HTR-8/SVneo (cell line): ENCODE data around the gene GGT5.
"Not testable (repeated sequence)": the region's sequence is repeated elsewhere in the genome, so short reads cannot be mapped to it uniquely, and the experiment has no call there.

Experiments
- DNase-seq: peaks from one replicate; pipeline ENCODE4 v3.0.0; 2011; ENCODE audit warnings: low spot score, mixed read lengths; ENCODE audit not compliant: insufficient read length
- FAIRE-seq: peaks from 2 replicates; lab custom pipeline; 2011; peaks lifted over from hg19 to GRCh38; lab: Jason Lieb, UNC

The GGT5 gene

GRCh38 chr22:24186892-24187670 is 57.8 kb downstream of the GGT5 start:
- DNase-seq (no peak), FAIRE-seq (no peak)

DNA sequence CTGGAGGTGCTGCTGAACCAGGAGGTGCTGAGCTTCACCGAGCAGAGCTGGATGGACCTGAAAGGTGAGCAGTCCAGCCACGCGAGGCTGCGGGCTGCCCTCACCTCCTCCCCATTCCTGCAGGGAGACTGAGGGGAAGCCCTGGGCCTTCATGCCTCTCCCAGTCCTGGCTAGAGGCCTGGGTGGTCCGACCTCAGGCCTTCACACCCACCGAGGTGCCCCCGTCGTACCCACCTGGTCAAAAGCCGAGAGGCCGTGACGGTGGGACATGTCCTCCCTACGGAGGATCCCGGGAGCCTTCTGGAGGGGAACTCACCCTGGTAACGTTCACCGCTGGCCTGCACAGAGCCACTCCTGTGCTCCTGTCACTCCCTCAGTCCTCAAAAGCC is 58.5 kb downstream of the GGT5 start:
- DNase-seq (no peak), FAIRE-seq (no peak)

- DNase-seq = no peak
These were observed 59.2 kb downstream of the GGT5 start for GRCh38 chr22:24185501-24186351.

DNA sequence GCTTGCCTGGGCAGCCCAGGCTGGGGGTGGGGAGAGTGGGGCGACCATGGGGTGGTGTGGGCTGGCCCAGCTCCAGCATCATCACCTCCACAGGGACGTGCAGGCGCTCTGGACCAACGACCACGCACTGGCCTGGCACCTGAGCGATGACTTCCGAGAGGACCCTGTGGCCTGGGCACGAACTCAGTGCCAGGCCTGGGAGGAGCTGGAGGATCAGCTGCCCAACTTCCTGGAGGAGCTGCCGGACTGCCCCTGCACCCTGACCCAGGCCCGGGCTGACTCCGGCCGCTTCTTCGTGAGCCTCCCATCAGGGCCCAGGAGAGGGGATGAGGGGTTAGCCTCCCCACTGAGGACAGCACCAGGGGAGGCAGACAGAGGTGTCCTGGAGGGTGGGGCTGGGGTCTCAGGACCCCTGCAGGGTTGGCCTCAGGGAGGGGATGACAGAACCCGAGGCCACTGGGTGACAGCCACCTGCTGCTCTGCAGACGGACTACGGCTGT is 59.8 kb downstream of the GGT5 start:
- no peak for FAIRE-seq
- DNase-seq = no peak

More at GRCh38 chr22:24185501-24186351, 59.2 kb downstream of the GGT5 start:
- FAIRE-seq = no peak

- DNase-seq (no peak), FAIRE-seq (no peak)
These were observed 60.7 kb downstream of the GGT5 start for GRCh38 chr22:24184057-24184798.

DNA sequence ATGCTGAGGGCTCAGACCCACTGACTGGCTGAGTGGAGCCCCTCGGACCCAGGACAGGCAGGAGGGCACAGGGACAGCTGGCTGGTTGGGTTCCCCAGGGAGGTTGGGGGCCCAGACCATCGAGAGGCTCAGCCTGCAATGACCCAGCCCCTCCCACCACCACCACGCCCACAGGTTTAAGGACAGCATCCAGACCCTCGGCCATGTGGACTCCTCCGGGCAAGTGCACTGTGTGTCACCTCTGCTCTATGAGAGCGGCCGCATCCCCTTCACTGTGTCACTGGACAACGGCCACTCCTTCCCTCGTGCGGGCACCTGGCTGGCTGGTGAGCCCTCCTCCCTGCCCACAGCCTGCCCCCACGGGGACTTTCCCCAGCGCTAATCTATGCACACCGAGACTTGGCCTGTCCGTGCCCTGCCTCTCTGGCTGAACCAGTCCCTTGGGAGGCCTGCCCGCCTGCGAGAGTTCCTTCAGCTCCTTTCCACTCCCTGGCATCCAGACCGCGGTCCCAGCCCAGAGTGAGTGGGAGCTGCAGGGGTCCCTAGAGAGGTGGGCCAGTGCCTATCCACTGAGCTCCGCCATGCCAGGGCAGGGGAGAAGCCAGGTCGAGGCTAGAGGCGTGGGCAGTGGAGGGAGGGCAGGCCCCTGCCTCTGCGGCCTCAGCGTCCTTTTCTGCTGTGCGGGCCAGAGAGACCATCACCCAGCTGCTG is 61.4 kb downstream of the GGT5 start:
- DNase-seq = no peak

DNA sequence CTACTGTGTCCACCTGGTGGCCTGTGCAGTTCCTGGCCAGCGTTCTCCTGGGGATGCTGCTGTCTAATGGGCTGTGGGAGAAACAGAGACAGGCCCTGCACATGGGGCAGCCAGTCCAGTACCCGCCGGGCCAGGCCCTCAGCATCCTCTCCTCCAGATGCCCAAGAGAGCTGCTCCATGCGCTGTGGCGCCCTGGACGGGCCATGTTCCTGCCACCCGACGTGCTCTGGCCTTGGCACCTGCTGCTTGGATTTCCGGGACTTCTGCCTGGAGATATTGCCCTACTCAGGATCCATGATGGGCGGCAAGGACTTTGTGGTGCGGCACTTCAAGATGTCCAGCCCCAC is 62.0 kb downstream of the GGT5 start:
- FAIRE-seq, DNase-seq: not testable (repeated sequence)

More for the DNA sequence above, 61.4 kb downstream of the GGT5 start:
- FAIRE-seq = no peak

- DNase-seq (no peak), FAIRE-seq (no peak)
These were observed 62.6 kb downstream of the GGT5 start for GRCh38 chr22:24181996-24182899.

- DNase-seq = no peak
- FAIRE-seq = no peak
These were observed 63.5 kb downstream of the GGT5 start, which contains the start of gene SUSD2 for GRCh38 chr22:24181088-24181995. Gene SUSD2, plus strand, starts transcription at chr22:24181487. Its CDS starts 33 bp downstream, at chr22:24181520.

- no peak for FAIRE-seq
- no peak for DNase-seq
These were observed 64.4 kb downstream of the GGT5 start for GRCh38 chr22:24180316-24181087.

GRCh38 chr22:24179478-24180210 is 65.2 kb downstream of the GGT5 start:
- FAIRE-seq = no peak

GRCh38 chr22:24178502-24179440 is 66.1 kb downstream of the GGT5 start:
- DNase-seq (no peak), FAIRE-seq (no peak)

More at GRCh38 chr22:24179478-24180210, 65.2 kb downstream of the GGT5 start:
- no peak for DNase-seq

DNA sequence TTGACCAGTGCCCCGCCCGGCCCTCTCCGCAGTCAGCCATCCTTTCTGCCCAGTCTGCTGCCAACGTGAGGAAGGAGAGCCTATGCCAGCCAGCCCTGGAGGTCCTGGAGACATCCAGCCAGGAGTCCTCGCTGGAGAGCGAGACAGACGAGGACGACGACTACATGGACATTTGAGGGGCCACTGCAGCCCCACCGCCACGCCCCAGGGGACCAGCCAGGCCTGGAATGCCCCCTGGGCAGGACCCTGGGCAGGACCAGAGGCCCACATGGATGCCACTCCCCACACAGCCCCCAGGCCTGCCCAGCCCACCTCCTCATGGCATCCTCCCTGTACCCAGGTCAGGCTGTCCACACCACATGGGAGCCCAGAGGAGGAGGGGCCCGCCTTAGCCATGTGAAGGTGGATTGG is 66.9 kb downstream of the GGT5 start:
- FAIRE-seq (no peak), DNase-seq (no peak)

DNA sequence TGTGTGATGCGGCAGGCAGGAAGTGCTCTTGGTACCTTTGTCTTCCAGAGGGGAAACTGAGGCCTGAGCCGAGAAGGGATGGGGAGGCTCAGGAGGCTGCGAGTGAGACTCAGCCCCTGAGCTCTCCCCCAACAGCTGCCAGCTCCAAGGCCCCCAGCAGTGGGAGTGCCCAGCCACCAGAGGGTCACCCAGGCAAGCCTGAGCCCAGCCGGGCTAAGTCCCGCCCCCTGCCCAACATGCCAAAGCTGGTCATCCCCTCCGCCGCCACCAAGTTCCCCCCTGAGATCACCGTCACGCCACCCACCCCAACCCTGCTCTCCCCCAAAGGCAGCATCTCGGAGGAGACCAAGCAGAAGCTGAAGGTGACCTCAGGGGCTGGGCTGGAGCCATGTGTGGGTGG is 67.4 kb downstream of the GGT5 start:
- FAIRE-seq (no peak), DNase-seq (no peak)

GRCh38 chr22:24177045-24177444 is 67.8 kb downstream of the GGT5 start:
- FAIRE-seq (no peak), DNase-seq (no peak)
